Bronchial epithelial cell (primary cell): ENCODE data around the gene SLIT2. TPM values are rescaled to one million over a fixed set of nuclear protein-coding genes. Genes with fewer than 3 reads are reported as not detected.

ENCODE experiments used
- DNase-seq: peaks from one replicate; pipeline ENCODE4 v3.0.0-alpha.2; 2010; ENCODE audit warnings: low read depth
- FAIRE-seq: peaks from 2 replicates; lab custom pipeline; 2011; peaks lifted over from hg19 to GRCh38; lab: Jason Lieb, UNC
- H3K27me3 ChIP-seq: 2 replicates; pipeline ENCODE4 v1.5.1; 2011; ENCODE audit warnings: low read length; ENCODE audit not compliant: control insufficient read depth, insufficient read depth
- H3K36me3 ChIP-seq: 2 replicates; pipeline ENCODE4 v1.5.1; 2011; ENCODE audit warnings: low read length; ENCODE audit not compliant: control insufficient read depth, insufficient read depth
- H3K4me3 ChIP-seq: 2 replicates; pipeline ENCODE4 v1.5.1; 2011; ENCODE audit warnings: mild to moderate bottlenecking, low read depth, low read length, control low read depth
- total RNA-seq: library from RNA; depleted of rRNA; stranded (reverse); fragments of >200 nt; gene quantifications from 2 replicates; pipeline ENCODE4 v1.2.1, GENCODE V29; 2014
- TF ChIP-seq, protein P1 (sequence below): IDR thresholded peaks from 2 replicates; pipeline ENCODE4 v1.5.1; 2011; ENCODE audit warnings: mild to moderate bottlenecking, moderate library complexity, low read length, control low read depth, inconsistent platforms; ENCODE audit not compliant: insufficient read depth, severe bottlenecking

Gene SLIT2
- total RNA-seq, 1 donor from 2014 or later, result 0.79 TPM

DNA sequence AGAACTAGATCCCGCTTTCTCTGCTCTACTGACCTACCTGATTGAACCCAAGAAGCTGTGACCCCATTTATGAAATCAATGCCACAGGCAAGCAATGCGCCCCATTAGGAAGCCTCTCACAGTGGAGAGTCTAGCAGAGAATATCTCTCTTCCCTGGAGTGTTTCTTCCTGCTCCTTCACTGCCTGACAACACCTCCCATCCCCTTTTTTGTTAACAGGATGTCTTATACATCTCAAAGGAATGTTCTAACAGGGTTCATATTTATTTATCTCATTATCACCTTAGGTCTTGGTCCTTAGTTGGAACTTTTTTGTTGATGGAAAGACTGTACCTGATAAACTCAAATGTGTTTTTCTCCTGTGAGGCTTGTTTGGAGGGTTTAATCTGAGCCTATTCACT lies 35.5 kb downstream of the SLIT2 start:
- TF ChIP-seq, protein P1, sequence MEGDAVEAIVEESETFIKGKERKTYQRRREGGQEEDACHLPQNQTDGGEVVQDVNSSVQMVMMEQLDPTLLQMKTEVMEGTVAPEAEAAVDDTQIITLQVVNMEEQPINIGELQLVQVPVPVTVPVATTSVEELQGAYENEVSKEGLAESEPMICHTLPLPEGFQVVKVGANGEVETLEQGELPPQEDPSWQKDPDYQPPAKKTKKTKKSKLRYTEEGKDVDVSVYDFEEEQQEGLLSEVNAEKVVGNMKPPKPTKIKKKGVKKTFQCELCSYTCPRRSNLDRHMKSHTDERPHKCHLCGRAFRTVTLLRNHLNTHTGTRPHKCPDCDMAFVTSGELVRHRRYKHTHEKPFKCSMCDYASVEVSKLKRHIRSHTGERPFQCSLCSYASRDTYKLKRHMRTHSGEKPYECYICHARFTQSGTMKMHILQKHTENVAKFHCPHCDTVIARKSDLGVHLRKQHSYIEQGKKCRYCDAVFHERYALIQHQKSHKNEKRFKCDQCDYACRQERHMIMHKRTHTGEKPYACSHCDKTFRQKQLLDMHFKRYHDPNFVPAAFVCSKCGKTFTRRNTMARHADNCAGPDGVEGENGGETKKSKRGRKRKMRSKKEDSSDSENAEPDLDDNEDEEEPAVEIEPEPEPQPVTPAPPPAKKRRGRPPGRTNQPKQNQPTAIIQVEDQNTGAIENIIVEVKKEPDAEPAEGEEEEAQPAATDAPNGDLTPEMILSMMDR, result no peak
- H3K4me3 ChIP-seq, result no peak overlapping the region
- no peaks in the 10 kb centered on the region for H3K27me3 ChIP-seq
- FAIRE-seq (no peak), DNase-seq (peak; percentile 57)
- H3K36me3 ChIP-seq, result no peaks in the 10 kb centered on the region

DNA sequence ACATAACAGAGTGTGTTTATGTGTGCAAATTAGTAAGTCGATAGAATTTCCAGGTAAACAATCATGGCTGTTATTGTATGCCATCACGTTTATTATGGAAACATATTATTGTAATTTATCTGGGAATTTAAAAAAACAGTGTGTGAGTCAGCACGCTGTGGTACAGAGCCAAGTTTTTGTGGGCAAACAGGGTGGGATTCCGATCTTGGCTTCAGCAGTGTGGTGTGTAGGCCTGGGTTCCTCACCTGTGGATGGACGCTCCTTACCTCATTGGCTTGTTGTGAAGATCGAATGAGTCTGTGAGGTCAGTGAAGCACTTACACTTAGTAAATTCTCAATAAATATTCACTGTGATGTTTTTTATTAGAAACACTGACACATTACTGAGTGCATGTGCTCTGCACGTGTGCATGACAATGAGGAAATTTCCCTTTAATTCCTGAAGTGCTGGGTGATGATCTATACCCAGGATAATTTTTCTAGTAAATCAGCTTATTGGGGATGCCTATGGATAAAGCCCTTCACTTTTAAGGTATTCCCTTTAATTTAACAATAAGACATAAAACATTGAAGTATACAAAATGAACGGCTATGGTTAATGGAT lies 36.4 kb downstream of the SLIT2 start:
- TF ChIP-seq, protein P1, result no peak
- FAIRE-seq (no peak), DNase-seq (no peak)
- H3K27me3 ChIP-seq, result no peaks in the 10 kb centered on the region
- no peak overlapping the region for H3K4me3 ChIP-seq
- H3K36me3 ChIP-seq, result no peaks in the 10 kb centered on the region

DNA sequence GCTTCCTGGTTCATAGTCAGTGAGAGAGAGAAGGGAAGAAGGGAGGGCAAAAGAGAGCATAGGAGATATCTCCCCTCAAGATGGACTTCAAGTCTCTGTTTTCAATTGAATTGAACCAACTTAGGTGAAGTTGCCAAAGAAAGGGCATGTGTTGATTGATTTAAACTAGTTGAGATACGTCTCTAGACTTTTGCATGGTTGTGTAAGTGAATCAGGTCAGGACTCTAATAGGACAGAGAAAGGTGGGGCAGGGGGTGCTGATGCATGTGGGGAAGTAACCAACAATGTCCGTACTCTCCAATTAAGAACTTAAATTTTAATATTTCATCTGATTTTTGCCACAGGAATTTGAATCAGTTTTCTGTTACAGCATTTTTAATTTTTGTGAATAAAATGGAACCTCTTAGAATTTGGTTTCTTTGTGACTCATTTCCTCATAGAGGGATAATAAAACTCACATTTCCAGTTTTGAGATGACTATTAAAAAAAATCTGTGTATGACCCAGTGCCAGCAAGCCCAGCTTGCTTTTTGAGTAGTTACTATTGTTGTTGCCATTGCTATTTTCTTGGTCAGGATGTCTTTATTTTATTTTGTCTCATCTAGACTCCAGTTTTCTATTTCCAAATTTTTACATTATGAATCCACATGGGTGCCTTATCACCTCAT lies 37.3 kb downstream of the SLIT2 start:
- no peaks in the 10 kb centered on the region for H3K36me3 ChIP-seq
- TF ChIP-seq, protein P1, result no peak
- DNase-seq (peak; percentile 84), FAIRE-seq (no peak)
- H3K4me3 ChIP-seq, result no peak overlapping the region
- H3K27me3 ChIP-seq, result no peaks in the 10 kb centered on the region

- Histone ChIP-seq H3K36me3 (no peaks in the 10 kb centered on the region), H3K4me3 (no peak overlapping the region), H3K27me3 (no peaks in the 10 kb centered on the region)
- TF ChIP-seq, protein P1, result no peak
- no peak for DNase-seq
- no peak for FAIRE-seq
Observed at GRCh38 chr4:20289782-20290181, 38.1 kb downstream of the SLIT2 start.

- DNase-seq, result no peak
- H3K27me3 ChIP-seq, result no peaks in the 10 kb centered on the region
- TF ChIP-seq, protein P1, result no peak
- no peaks in the 10 kb centered on the region for H3K36me3 ChIP-seq
- no peak overlapping the region for H3K4me3 ChIP-seq
- no peak for FAIRE-seq
Observed at GRCh38 chr4:20292739-20293138, 41.0 kb downstream of the SLIT2 start.

- no peak for DNase-seq
- Histone ChIP-seq H3K4me3 (no peak overlapping the region), H3K36me3 (no peaks in the 10 kb centered on the region), H3K27me3 (no peaks in the 10 kb centered on the region)
- no peak for FAIRE-seq
- TF ChIP-seq, protein P1, result no peak
Observed at GRCh38 chr4:20297261-20297660, 45.6 kb downstream of the SLIT2 start.
